ENCODE data around the gene ADRA1B.

GRCh38 chr5:160020266-160020770, 104.0 kb downstream of the ADRA1B start:
- TF ChIP-seq CTCF (IDR thresholded peaks at IDR 0.05) (no peak), CHD4 (IDR thresholded peaks at IDR 0.05; ENCODE audit: borderline replicate concordance) (no peak), EP300 (IDR thresholded peaks at IDR 0.05) (no peak), POLR2A (IDR thresholded peaks at IDR 0.05; ENCODE audit: low read length) (no peak), RAD21 (conservative IDR thresholded peaks at IDR 0.05 in 1 of 2, IDR thresholded peaks at IDR 0.05 in 1 of 2) (no peak), MAFK (IDR thresholded peaks at IDR 0.05; ENCODE audit: partially characterized antibody) (no peak)

All from A549 (cell line).